Vagina (tissue), 2 donors: Measurements from ENCODE around the gene ECE1.

Source experiments
- POLR2A ChIP-seq, 2 donors: fragments of 450-650 bp; IDR thresholded peaks; one replicate each; pipeline ENCODE4 v1.6.1; 2017; ENCODE audit warnings: antibody characterized with exemption in 2 of 2, mild to moderate bottlenecking in 2 of 2, moderate library complexity in 2 of 2
- POLR2AphosphoS5 ChIP-seq, 2 donors: sonication (generic); formaldehyde crosslinking; IDR thresholded peaks; one replicate each; pipeline ENCODE4 v1.9.0; 2017; ENCODE audit warnings: antibody characterized with exemption in 2 of 2, mild to moderate bottlenecking in 2 of 2, low read depth in 1 of 2; ENCODE audit not compliant: insufficient read depth in 1 of 2
- TF ChIP-seq, protein P1 (sequence below), 3 experiments: fragments of 450-650 bp in 2 of 3; fragments of 200-600 bp in 1 of 3; sonication (generic) in 1 of 3; IDR thresholded peaks; one replicate each; pipeline ENCODE4 v1.5.1; 2017 to 2019; ENCODE audit warnings: antibody characterized with exemption in 3 of 3, mild to moderate bottlenecking in 2 of 3, moderate library complexity in 2 of 3

DNA sequence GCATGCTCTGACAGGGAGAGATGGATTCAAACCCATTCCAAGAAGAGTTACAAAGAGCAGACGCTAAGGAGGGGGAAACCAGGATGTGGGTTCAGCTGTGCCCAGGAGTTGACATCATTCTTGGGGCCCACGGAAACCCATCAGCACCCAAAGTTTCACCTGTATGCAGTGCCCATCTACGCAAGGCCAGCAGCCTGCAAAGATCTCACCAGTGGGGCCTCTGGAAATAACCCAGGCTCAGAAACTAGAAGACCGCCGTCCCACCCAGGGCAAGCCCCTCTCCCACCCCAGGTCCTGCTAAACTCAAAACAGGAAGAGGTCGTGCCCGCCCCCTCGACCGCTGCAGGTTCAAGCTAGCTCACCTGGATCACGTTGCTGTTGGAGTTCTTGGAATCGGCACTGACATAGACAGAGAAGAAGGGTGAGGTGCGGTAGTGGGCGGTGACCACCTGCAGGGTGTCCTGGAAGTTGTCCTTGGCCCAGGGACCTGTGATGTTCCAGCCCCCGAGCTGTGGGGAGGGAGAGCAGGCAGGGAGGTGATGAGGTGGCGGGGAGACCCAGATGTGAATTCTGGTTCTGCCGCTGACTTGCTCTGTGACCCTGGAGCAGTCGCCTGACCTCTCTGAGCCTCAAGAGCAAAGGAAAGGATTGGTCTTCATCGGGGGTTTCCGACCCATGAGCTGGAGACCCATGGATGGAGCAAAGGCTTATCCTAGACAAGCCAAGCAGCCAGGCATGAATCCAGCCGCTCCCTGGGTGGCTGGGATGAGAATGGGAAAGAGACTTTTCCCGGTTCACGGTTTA lies 31.7 kb downstream of the ECE1 start:
- TF ChIP-seq, protein P1, sequence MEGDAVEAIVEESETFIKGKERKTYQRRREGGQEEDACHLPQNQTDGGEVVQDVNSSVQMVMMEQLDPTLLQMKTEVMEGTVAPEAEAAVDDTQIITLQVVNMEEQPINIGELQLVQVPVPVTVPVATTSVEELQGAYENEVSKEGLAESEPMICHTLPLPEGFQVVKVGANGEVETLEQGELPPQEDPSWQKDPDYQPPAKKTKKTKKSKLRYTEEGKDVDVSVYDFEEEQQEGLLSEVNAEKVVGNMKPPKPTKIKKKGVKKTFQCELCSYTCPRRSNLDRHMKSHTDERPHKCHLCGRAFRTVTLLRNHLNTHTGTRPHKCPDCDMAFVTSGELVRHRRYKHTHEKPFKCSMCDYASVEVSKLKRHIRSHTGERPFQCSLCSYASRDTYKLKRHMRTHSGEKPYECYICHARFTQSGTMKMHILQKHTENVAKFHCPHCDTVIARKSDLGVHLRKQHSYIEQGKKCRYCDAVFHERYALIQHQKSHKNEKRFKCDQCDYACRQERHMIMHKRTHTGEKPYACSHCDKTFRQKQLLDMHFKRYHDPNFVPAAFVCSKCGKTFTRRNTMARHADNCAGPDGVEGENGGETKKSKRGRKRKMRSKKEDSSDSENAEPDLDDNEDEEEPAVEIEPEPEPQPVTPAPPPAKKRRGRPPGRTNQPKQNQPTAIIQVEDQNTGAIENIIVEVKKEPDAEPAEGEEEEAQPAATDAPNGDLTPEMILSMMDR (IDR thresholded peaks at IDR 0.05) = no peak
- TF ChIP-seq POLR2A (IDR thresholded peaks at IDR 0.05) = no peak
- no peak for TF ChIP-seq POLR2AphosphoS5 (IDR thresholded peaks at IDR 0.05; ENCODE audit: insufficient read depth in 1 of 2, low read depth in 1 of 2)
